Activated CD4-positive, alpha-beta memory T cell treated with anti-CD3 and anti-CD28 coated beads for 36 hours (primary cell): Measurements from ENCODE around the gene IDH1. TPM values are rescaled to one million over a fixed set of nuclear protein-coding genes. Genes with fewer than 3 reads are reported as not detected.
"Not testable (repeated sequence)": the region's sequence is repeated elsewhere in the genome, so short reads cannot be mapped to it uniquely, and the experiment has no call there.

Experiments
- CTCF ChIA-PET: fragments of 350-600 bp; sonication (Branson Sonifier 250); formaldehyde crosslinking; loops from one replicate; lab custom pipeline; 2021; ENCODE audit warnings: antibody characterized with exemption, inconsistent platforms; lab: Charles Lee
- POLR2A ChIA-PET: fragments of 350-600 bp; sonication (Branson Sonifier 250); formaldehyde crosslinking; loops from one replicate; lab custom pipeline; 2021; ENCODE audit warnings: antibody characterized with exemption; lab: Charles Lee
- DNase-seq: peaks from one replicate; pipeline ENCODE4 v3.0.0-alpha.2; 2020
- H3K27ac Mint-ChIP-seq: one replicate; pipeline ENCODE4 v1.8.0; 2021; ENCODE audit warnings: mixed read lengths
- H3K27me3 Mint-ChIP-seq: one replicate; pipeline ENCODE4 v1.8.0; 2021; ENCODE audit warnings: mixed read lengths
- H3K36me3 Mint-ChIP-seq: one replicate; pipeline ENCODE4 v1.8.0; 2021; ENCODE audit warnings: mixed read lengths
- H3K4me1 Mint-ChIP-seq: one replicate; pipeline ENCODE4 v1.8.0; 2021; ENCODE audit warnings: low read depth, mixed read lengths
- H3K4me3 Mint-ChIP-seq: one replicate; pipeline ENCODE4 v1.8.0; 2021; ENCODE audit warnings: mild to moderate bottlenecking, mixed read lengths
- H3K9me3 Mint-ChIP-seq: one replicate; pipeline ENCODE4 v1.8.0; 2021; ENCODE audit warnings: mixed read lengths
- intact Hi-C: fragments of 100-400 bp; cut with micrococcal nuclease; formaldehyde crosslinking; loops from one replicate; pipeline ENCODE4 v1.15.1; 2023
- total RNA-seq, 2 experiments: library from RNA; stranded (reverse); gene quantifications; one replicate each; pipeline ENCODE4 v1.2.3, GENCODE V29; 2021

IDH1 gene
- total RNA-seq, 2 experiments from 2014 or later, result 30.9 to 32.9 TPM

DNA sequence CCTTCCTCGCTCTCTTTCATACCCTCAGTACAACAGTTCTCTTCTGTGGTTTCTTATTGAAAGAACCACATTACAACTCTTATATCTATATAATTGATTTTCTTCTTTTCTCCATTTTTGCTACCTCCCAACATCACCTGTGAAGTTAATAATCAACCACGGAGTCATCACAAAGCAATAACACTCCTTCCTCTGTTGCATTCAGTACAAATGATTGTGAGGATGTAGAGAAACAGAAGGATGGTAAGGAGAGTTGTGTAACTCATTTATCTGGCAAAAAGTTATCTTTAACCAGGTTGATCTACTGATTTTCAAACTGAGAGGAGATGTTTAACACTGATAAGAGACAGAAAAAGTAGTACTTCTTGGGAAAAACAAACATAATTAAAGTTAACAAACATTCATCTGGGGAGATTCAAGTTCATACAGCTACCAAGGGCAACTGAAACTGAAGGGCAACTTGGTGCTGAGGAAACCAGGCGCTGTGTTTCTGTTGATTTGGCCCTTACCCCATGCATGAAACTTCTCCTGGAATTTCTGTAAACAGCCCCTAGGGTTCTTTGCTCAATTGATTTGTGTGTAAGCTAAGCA lies 14.2 kb downstream of the IDH1 start:
- Mint-ChIP-seq H3K27ac (no peak overlapping the region), H3K9me3 (no peaks in the 10 kb centered on the region), H3K4me3 (no peak overlapping the region), H3K4me1 (no peaks in the 10 kb centered on the region), H3K27me3 (no peaks in the 10 kb centered on the region), H3K36me3 (peaks cover 28% of the 10 kb centered on the region)
- DNase-seq, result no peak
- ChIA-PET CTCF (interaction anchor here (1.1 kb wide), 1 partner anchor 13 kb away, joined by 4 read pairs; no protein-coding TSS in a partner anchor), POLR2A (no interaction called here)
- intact Hi-C loops, result no loop called here

DNA sequence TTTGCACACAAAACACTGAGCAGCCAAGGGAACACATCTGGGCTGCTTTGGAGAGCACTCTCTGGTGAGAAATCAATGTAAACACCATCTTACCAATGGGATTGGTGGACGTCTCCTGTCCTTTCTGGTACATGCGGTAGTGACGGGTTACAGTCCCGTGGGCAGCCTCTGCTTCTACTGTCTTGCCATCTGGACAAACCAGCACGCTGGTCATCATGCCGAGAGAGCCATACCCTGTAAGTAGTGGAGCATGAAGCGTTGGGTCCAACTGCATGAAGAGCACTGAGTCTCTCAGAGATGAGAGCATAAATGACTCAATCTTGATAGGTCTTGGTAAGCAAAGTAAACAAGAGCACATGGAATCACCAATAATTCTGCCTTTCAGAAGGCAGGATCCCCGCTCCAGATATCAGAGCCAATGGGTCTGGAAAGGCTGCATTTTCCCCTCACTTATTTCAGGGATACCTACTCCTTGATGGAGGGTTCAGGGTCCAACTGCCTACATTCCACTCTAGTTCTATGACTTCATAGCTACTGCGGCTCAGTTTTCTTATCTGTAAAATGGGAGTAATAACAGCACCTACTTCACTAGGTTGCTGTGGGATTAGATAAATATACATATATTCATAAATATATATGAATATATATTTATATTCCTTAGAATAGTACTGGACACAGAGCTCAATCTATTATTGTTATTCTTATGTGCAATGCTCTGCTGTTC lies 14.9 kb downstream of the IDH1 start:
- Mint-ChIP-seq H3K4me3 (no peak overlapping the region), H3K27me3 (no peaks in the 10 kb centered on the region), H3K4me1 (no peaks in the 10 kb centered on the region), H3K9me3 (no peaks in the 10 kb centered on the region), H3K36me3 (peaks cover 34% of the 10 kb centered on the region), H3K27ac (no peak overlapping the region)
- CTCF ChIA-PET, result interaction anchor here (0.6 to 1.1 kb wide), 2 partner anchors 14 to 64 kb away, joined by 3 to 4 read pairs; no protein-coding TSS in a partner anchor
- POLR2A ChIA-PET, result interaction anchor here (0.5 kb wide), 1 partner anchor 9 kb away, joined by 3 read pairs; no protein-coding TSS in a partner anchor
- no peak for DNase-seq
- intact Hi-C loops, result no loop called here

DNA sequence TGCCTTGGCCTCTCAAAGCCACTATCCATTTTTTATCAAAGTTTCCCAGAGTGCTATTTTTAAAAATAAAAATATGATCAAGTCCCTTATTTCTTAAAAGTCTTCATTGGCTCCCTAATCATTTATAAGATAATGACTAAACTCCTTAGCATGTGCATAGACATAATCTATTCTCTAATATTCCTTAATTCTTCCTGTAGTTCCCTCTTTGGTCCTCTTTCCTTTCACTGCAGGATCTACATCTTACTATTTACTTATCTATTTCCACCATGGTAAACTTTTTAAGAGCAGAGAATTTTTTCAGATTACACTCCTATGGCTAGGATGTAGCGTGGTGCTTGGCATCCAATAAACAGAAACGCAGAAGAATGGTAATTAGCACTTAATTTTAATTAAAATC lies 19.0 kb downstream of the IDH1 start:
- ChIA-PET CTCF (no interaction called here), POLR2A (no interaction called here)
- H3K36me3 Mint-ChIP-seq, result peaks cover 32% of the 10 kb centered on the region
- no peaks in the 10 kb centered on the region for H3K27me3 Mint-ChIP-seq
- DNase-seq, result no peak
- no peak overlapping the region for H3K27ac Mint-ChIP-seq
- H3K4me1 Mint-ChIP-seq, result no peaks in the 10 kb centered on the region
- intact Hi-C loops, result no loop called here
- H3K4me3 Mint-ChIP-seq, result no peak overlapping the region
- peaks cover 14% of the 10 kb centered on the region for H3K9me3 Mint-ChIP-seq

GRCh38 chr2:208234786-208235185 lies 20.1 kb downstream of the IDH1 start:
- ChIA-PET POLR2A (no interaction called here), CTCF (interaction anchor here (1.6 kb wide), 1 partner anchor 59 kb away, joined by 4 read pairs; no protein-coding TSS in a partner anchor)
- Mint-ChIP-seq H3K4me1 (no peaks in the 10 kb centered on the region), H3K9me3 (peaks cover 15% of the 10 kb centered on the region), H3K27ac (no peak overlapping the region), H3K4me3 (no peak overlapping the region), H3K27me3 (no peaks in the 10 kb centered on the region), H3K36me3 (peaks cover 29% of the 10 kb centered on the region)
- intact Hi-C loops, result no loop called here
- no peak for DNase-seq

GRCh38 chr2:208228476-208228875 lies 26.4 kb downstream of the IDH1 start:
- H3K27ac Mint-ChIP-seq, result no peak overlapping the region
- intact Hi-C loops, result no loop called here
- DNase-seq, result no peak
- CTCF ChIA-PET, result no interaction called here
- H3K4me3 Mint-ChIP-seq, result no peak overlapping the region
- no peaks in the 10 kb centered on the region for H3K4me1 Mint-ChIP-seq
- H3K9me3 Mint-ChIP-seq, result peaks cover 15% of the 10 kb centered on the region
- no peaks in the 10 kb centered on the region for H3K36me3 Mint-ChIP-seq
- POLR2A ChIA-PET, result no interaction called here
- H3K27me3 Mint-ChIP-seq, result peaks cover 2% of the 10 kb centered on the region

GRCh38 chr2:208227581-208228232 lies 27.2 kb downstream of the IDH1 start:
- Mint-ChIP-seq H3K4me3 (no peak overlapping the region), H3K27ac (no peak overlapping the region), H3K4me1 (no peaks in the 10 kb centered on the region), H3K9me3 (peaks cover 15% of the 10 kb centered on the region), H3K36me3 (no peaks in the 10 kb centered on the region), H3K27me3 (peaks cover 2% of the 10 kb centered on the region)
- ChIA-PET CTCF (no interaction called here), POLR2A (no interaction called here)
- intact Hi-C loops, result no loop called here
- DNase-seq, result no peak

- DNase-seq, result no peak
- no peaks in the 10 kb centered on the region for H3K36me3 Mint-ChIP-seq
- intact Hi-C loops, result no loop called here
- no peaks in the 10 kb centered on the region for H3K4me1 Mint-ChIP-seq
- POLR2A ChIA-PET, result no interaction called here
- peaks cover 4% of the 10 kb centered on the region for H3K27me3 Mint-ChIP-seq
- H3K4me3 Mint-ChIP-seq, result no peak overlapping the region
- CTCF ChIA-PET, result no interaction called here
- H3K27ac Mint-ChIP-seq, result no peak overlapping the region
- H3K9me3 Mint-ChIP-seq, result no peaks in the 10 kb centered on the region
These were observed 30.1 kb downstream of the IDH1 start for GRCh38 chr2:208224802-208225201.

- no peak for DNase-seq
- ChIA-PET POLR2A (no interaction called here), CTCF (no interaction called here)
- Mint-ChIP-seq H3K27me3 (peaks cover 4% of the 10 kb centered on the region), H3K36me3 (no peaks in the 10 kb centered on the region), H3K4me3 (no peak overlapping the region), H3K4me1 (no peaks in the 10 kb centered on the region), H3K9me3 (no peaks in the 10 kb centered on the region), H3K27ac (no peak overlapping the region)
- intact Hi-C loops, result no loop called here
These were observed 32.5 kb downstream of the IDH1 start for GRCh38 chr2:208222351-208222750.

DNA sequence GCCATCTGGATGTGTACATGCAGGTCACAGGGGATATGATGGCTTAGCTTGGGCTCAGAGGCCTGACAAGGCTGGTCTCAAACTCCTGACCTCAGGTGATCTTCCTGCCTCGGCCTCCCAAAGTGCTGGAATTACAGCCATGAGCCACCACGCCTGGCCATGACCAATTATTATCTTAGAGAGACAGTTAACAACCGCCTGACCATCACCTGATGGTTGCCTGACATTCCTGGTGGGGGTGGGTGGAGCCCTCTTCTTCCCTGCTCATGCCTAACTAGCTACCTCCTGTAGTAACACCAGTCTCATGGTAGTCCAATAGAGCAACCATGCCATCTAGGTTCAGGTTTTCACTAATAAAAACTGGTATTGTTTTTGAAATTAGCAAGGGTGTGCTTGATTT lies 33.0 kb downstream of the IDH1 start:
- H3K4me1 Mint-ChIP-seq, H3K4me3 Mint-ChIP-seq, H3K36me3 Mint-ChIP-seq, H3K9me3 Mint-ChIP-seq, intact Hi-C loops, DNase-seq, CTCF ChIA-PET, H3K27ac Mint-ChIP-seq, H3K27me3 Mint-ChIP-seq, POLR2A ChIA-PET: not testable (repeated sequence)

GRCh38 chr2:208210688-208211451 lies 44.0 kb downstream of the IDH1 start:
- DNase-seq, result no peak
- Mint-ChIP-seq H3K4me3 (no peak overlapping the region), H3K36me3 (no peaks in the 10 kb centered on the region), H3K27ac (no peak overlapping the region), H3K9me3 (no peaks in the 10 kb centered on the region), H3K27me3 (peaks cover 1% of the 10 kb centered on the region), H3K4me1 (peaks cover 1% of the 10 kb centered on the region)
- intact Hi-C loops, result no loop called here
- POLR2A ChIA-PET, result no interaction called here
- CTCF ChIA-PET, result no interaction called here

DNA sequence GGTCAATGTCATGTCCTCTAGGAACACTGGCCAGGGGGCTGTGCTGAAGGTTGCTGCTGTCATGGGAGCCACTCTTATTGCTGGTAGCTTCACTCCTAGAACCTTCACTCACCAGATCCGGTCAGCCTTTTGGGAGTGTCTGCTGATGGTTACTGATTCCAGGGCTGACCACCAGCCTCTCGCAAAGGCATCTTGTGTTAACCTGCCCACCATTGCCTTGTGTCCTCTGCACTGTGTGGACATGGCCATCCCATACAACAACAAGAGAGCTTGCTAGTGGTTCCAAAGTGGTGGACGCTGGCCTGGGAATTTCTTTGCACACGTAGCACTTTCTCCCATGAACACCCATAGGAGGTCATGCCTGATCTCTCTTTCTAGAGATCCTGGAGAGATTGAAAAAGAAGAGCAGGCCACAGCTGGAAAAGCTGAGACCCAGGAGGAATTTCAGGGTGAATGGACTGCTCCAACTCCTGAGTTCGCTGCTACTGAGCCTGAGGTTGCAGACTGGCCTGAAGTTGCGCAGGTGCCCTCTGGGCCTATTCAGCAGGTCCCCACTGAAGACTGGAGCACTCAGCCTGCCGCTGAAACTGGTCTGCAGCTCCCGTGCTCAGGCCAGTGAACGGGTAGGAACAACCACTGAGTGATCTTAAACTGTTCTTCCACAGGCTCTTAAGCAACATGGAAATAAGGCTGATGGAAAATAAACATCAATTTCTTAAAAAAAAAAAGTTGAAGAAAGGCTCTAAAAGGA lies 46.4 kb downstream of the IDH1 start:
- peaks cover 5% of the 10 kb centered on the region for H3K4me1 Mint-ChIP-seq
- CTCF ChIA-PET, result interaction anchor here (1.9 kb wide), 1 partner anchor 34 kb away, joined by 6 read pairs; no protein-coding TSS in a partner anchor
- no peak overlapping the region for H3K4me3 Mint-ChIP-seq
- H3K36me3 Mint-ChIP-seq, result no peaks in the 10 kb centered on the region
- no peak for DNase-seq
- no peaks in the 10 kb centered on the region for H3K27me3 Mint-ChIP-seq
- POLR2A ChIA-PET, result no interaction called here
- no peaks in the 10 kb centered on the region for H3K9me3 Mint-ChIP-seq
- H3K27ac Mint-ChIP-seq, result no peak overlapping the region
- intact Hi-C loops, result no loop called here
